Ishikawa (cell line): ENCODE data around the gene DYRK1A.

ENCODE experiments used
- CEBPB ChIP-seq: IDR thresholded peaks from 2 replicates; pipeline ENCODE4 v1.6.1; 2012
- CREB1 ChIP-seq: IDR thresholded peaks from 2 replicates; pipeline ENCODE4 v1.6.1; 2012; ENCODE audit warnings: low read depth
- EGR1 ChIP-seq: IDR thresholded peaks from 2 replicates; pipeline ENCODE4 v1.6.1; 2012
- EP300 ChIP-seq: IDR thresholded peaks from 2 replicates; pipeline ENCODE4 v1.6.1; 2012; ENCODE audit warnings: borderline replicate concordance
- FOXM1 ChIP-seq: IDR thresholded peaks from 2 replicates; pipeline ENCODE4 v1.6.1; 2012; ENCODE audit warnings: low read depth, borderline replicate concordance
- NFIC ChIP-seq: IDR thresholded peaks from 2 replicates; pipeline ENCODE4 v1.6.1; 2012
- RAD21 ChIP-seq: IDR thresholded peaks from 2 replicates; pipeline ENCODE4 v1.6.1; 2012; ENCODE audit warnings: low read depth
- TAF1 ChIP-seq: IDR thresholded peaks from 2 replicates; pipeline ENCODE4 v1.6.1; 2012; ENCODE audit warnings: low read depth, mild to moderate bottlenecking
- TEAD4 ChIP-seq: IDR thresholded peaks from 2 replicates; pipeline ENCODE4 v1.6.1; 2012
- YY1 ChIP-seq: IDR thresholded peaks from 2 replicates; pipeline ENCODE4 v1.6.1; 2012; ENCODE audit warnings: low read depth
- ZBTB7A ChIP-seq: IDR thresholded peaks from 2 replicates; pipeline ENCODE4 v1.6.1; 2012; ENCODE audit warnings: low read depth
- TF ChIP-seq, protein P1 (sequence below): IDR thresholded peaks from 2 replicates; pipeline ENCODE4 v1.6.1; 2012
- TF ChIP-seq, protein P2 (sequence below): IDR thresholded peaks from 2 replicates; pipeline ENCODE4 v1.6.1; 2012
- TF ChIP-seq, protein P3 (sequence below): IDR thresholded peaks from 2 replicates; pipeline ENCODE4 v1.6.1; 2012; ENCODE audit warnings: low read depth, mild to moderate bottlenecking

DNA sequence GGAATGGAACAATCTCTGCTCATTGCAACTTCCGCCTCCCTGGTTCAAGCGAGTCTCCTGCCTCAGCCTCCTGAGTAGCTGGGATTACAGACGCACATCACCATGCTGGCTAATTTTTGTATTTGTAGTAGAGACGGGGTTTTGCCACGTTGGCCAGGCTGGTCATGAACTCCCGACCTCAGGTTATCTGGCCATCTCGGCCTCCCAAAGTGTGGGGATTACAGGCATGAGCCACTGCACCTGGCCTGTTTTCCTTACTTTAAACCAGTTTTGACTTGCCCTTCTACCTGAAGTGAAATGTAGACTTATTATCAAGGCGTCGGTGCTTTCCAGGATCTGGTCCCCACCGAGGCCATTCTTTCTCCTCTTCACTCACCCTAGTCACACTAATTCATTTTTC, 141.8 kb downstream of the DYRK1A start:
- TF ChIP-seq CEBPB (no peak), TEAD4 (no peak), EP300 (no peak), ZBTB7A (no peak), NFIC (no peak), CREB1 (no peak), FOXM1 (no peak), YY1 (no peak), EGR1 (no peak), RAD21 (no peak), TAF1 (no peak)
- TF ChIP-seq, protein P1, sequence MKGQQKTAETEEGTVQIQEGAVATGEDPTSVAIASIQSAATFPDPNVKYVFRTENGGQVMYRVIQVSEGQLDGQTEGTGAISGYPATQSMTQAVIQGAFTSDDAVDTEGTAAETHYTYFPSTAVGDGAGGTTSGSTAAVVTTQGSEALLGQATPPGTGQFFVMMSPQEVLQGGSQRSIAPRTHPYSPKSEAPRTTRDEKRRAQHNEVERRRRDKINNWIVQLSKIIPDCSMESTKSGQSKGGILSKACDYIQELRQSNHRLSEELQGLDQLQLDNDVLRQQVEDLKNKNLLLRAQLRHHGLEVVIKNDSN: no peak
- TF ChIP-seq, protein P2, sequence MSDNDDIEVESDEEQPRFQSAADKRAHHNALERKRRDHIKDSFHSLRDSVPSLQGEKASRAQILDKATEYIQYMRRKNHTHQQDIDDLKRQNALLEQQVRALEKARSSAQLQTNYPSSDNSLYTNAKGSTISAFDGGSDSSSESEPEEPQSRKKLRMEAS: no peak
- TF ChIP-seq, protein P3, sequence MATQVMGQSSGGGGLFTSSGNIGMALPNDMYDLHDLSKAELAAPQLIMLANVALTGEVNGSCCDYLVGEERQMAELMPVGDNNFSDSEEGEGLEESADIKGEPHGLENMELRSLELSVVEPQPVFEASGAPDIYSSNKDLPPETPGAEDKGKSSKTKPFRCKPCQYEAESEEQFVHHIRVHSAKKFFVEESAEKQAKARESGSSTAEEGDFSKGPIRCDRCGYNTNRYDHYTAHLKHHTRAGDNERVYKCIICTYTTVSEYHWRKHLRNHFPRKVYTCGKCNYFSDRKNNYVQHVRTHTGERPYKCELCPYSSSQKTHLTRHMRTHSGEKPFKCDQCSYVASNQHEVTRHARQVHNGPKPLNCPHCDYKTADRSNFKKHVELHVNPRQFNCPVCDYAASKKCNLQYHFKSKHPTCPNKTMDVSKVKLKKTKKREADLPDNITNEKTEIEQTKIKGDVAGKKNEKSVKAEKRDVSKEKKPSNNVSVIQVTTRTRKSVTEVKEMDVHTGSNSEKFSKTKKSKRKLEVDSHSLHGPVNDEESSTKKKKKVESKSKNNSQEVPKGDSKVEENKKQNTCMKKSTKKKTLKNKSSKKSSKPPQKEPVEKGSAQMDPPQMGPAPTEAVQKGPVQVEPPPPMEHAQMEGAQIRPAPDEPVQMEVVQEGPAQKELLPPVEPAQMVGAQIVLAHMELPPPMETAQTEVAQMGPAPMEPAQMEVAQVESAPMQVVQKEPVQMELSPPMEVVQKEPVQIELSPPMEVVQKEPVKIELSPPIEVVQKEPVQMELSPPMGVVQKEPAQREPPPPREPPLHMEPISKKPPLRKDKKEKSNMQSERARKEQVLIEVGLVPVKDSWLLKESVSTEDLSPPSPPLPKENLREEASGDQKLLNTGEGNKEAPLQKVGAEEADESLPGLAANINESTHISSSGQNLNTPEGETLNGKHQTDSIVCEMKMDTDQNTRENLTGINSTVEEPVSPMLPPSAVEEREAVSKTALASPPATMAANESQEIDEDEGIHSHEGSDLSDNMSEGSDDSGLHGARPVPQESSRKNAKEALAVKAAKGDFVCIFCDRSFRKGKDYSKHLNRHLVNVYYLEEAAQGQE: no peak
